ENCODE measurements around the gene PPP2R2C.

PPP2R2C gene

DNA sequence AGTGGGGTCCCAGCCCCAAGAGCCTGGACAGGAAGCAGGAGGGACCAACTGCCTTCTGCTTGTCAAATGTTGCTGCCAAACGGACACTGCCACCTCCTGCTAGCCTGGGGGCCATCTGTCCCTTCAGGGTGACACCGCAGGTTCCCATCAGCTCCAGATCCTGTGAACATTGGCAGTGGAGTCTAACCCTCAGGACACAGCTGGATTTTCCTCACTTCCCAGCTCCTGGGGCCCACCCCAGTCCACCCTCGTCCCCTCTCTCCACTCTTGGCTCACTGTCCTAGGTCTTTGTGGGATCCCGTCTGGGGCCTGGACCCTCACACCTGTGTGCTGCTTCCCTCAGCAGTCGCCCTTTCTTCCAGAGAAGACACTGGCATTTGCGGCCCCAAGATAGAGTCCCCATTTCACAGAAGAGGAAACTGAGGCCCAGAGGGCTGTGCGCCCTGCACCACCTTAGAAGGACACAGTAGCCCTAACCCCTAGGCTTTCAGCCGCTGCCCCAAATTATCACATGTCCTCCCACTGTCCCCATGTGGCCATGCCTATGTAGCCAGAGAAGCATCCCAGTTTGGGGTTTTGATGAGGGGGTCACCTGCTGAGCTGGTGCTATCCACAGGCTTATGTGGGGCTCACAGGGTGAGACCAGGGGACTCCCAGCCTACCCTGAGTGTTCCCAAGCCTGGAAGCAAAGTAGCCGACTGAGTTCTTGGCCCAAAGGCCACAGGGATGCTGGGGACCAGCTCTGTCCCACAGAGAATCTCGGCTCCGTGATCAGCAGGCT lies 20.1 kb downstream of the PPP2R2C start:
- DNase-seq: no peak
- no peaks in the 10 kb centered on the region for H3K9me3 Mint-ChIP-seq
- H3K36me3 Mint-ChIP-seq: no peaks in the 10 kb centered on the region
- H3K27me3 Mint-ChIP-seq: peaks cover 15% of the 10 kb centered on the region
- CTCF ChIA-PET: interaction anchor here (0.5 kb wide), 1 partner anchor 95 kb away, joined by 3 read pairs; no protein-coding TSS in a partner anchor
- H3K4me3 Mint-ChIP-seq: no peak overlapping the region
- H3K27ac Mint-ChIP-seq: no peak overlapping the region
- no peaks in the 10 kb centered on the region for H3K4me1 Mint-ChIP-seq

DNA sequence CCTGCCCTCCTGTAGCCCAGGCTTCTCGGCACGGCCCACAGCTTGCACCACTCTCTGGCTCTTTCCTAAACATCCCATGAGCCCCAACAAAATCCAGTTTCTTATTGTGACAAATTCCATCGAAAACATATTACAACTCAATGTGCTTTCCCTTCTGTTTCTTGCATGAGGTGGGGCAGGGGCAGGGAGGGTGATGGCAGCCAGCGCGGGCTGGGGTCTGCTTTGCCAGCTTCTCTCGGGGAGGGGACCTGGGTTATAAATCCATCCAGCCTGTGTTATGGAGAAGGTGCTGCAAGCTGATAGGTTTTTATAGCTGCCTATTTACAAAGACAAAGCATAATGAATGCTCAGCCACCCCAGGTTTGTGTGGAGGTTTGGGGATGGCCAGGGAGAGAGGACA lies 21.1 kb downstream of the PPP2R2C start:
- Mint-ChIP-seq H3K9me3 (no peaks in the 10 kb centered on the region), H3K27me3 (peaks cover 23% of the 10 kb centered on the region), H3K4me1 (no peaks in the 10 kb centered on the region), H3K4me3 (no peak overlapping the region), H3K27ac (no peak overlapping the region), H3K36me3 (no peaks in the 10 kb centered on the region)
- CTCF ChIA-PET: interaction anchor here (0.5 kb wide), 1 partner anchor 96 kb away, joined by 3 read pairs; no protein-coding TSS in a partner anchor
- no peak for DNase-seq

DNA sequence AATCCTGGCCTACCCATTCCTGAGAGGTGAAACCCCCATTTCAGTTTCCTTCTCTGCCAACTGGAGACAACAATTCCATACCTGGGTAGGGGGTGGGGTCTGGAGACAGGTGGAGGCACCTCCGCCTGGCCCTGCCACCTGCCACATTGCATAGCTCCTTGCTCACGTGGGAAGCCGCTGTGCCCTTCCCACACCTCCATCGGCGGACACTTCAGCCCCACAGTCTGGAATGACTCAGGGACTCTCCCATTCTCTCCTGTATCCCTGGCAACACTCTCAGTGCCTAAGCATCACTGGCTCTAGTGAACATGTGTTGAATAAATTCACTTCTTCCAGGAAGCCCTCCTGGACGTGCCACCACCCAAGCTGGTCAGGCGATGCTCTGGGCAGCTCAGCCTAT lies 21.7 kb downstream of the PPP2R2C start:
- CTCF ChIA-PET: no interaction called here
- Mint-ChIP-seq H3K9me3 (no peaks in the 10 kb centered on the region), H3K4me3 (no peak overlapping the region), H3K27ac (no peak overlapping the region), H3K36me3 (no peaks in the 10 kb centered on the region), H3K27me3 (peaks cover 23% of the 10 kb centered on the region), H3K4me1 (no peaks in the 10 kb centered on the region)
- DNase-seq: no peak

DNA sequence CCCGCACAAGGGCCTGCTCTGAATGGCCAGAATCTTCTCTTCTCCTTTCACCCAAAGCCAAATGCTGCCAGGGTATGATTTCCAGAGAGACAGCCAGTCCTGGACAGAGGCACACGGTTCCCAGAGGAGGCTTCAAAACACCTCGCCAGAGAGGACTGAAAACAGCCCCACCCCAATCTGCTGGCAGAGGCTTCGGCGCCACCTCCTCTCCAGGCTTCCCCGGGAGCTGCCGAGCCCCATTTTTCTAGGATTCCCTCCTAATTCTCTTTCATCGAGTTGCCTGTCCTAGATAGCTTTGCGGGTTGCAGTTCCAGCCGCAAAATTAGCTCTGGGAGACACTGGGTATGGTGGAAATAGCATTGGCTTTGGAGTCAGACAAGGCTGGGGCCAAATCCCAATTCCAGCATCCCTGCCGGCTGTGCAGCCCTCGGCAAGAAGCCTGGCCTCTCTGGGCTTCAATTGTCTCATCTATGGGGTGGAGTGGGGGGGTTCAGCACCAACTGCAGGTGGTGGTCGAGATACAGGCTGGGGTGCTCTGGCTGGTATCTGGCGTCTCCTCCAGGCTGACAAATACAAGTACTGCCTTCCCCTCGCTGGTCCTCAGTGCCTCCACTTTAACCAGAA lies 22.6 kb downstream of the PPP2R2C start:
- no peak for DNase-seq

DNA sequence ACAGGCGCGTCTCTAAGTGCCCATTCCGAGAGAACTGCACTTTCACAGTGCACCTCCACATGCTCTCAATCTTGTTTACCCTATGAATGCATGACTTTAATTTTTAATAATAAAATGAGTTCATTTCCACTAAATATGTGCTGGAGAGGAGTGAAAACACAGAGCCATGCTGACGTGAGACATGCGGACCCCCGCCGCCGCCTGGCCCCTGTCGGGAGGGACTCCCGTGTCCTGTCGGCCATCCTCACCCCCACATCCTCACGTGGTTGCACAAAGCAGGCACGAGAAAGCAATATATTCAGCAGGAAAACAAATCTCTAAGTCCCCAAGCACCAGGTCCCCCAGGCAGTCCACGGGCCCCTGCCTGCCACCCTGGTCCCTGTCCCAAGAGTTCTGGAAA lies 23.1 kb downstream of the PPP2R2C start:
- Mint-ChIP-seq H3K4me3 (no peak overlapping the region), H3K9me3 (no peaks in the 10 kb centered on the region), H3K27ac (no peak overlapping the region), H3K27me3 (peaks cover 19% of the 10 kb centered on the region), H3K36me3 (no peaks in the 10 kb centered on the region), H3K4me1 (no peaks in the 10 kb centered on the region)
- CTCF ChIA-PET: no interaction called here
- DNase-seq: no peak

More for the DNA sequence above, 22.6 kb downstream of the PPP2R2C start:
- Mint-ChIP-seq H3K27ac (no peak overlapping the region), H3K27me3 (peaks cover 22% of the 10 kb centered on the region), H3K4me1 (no peaks in the 10 kb centered on the region), H3K36me3 (no peaks in the 10 kb centered on the region), H3K9me3 (no peaks in the 10 kb centered on the region), H3K4me3 (no peak overlapping the region)
- CTCF ChIA-PET: no interaction called here

DNA sequence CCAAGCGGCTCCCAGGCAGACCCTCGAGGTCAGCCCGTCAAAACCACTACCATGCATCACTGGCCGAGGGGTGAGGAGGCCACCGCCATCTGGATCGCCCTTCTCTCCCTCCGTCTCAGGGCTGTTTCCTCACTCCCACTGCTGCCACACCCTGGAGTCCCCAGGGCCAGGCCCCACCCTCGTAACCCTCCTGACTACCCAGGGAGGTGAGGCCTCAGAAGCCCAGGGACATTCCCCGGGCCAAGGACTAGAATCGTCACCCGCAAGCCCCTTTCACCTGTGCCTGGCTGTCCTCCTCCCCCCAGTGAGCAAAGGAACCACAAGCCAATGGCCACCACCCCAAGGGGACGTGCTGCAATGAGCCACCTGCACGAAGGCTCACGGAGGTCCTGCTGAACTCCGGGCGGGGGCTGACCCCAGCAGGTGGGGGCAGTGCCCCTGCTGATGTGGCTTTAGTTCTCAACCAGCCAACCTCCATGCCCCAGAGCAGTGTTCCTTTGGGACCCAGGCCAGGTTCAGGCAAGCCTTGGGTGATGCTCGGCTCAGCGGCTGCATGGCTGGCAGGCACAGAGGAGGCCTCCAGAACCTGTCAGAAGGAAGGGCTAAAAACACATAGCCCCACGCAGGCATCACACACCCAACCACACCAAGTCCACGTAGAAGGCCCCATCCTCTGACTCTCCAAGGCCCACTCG lies 23.8 kb downstream of the PPP2R2C start:
- Mint-ChIP-seq H3K27ac (no peak overlapping the region), H3K4me1 (no peaks in the 10 kb centered on the region), H3K9me3 (no peaks in the 10 kb centered on the region), H3K36me3 (no peaks in the 10 kb centered on the region), H3K4me3 (no peak overlapping the region), H3K27me3 (peaks cover 19% of the 10 kb centered on the region)
- CTCF ChIA-PET: no interaction called here
- no peak for DNase-seq

DNA sequence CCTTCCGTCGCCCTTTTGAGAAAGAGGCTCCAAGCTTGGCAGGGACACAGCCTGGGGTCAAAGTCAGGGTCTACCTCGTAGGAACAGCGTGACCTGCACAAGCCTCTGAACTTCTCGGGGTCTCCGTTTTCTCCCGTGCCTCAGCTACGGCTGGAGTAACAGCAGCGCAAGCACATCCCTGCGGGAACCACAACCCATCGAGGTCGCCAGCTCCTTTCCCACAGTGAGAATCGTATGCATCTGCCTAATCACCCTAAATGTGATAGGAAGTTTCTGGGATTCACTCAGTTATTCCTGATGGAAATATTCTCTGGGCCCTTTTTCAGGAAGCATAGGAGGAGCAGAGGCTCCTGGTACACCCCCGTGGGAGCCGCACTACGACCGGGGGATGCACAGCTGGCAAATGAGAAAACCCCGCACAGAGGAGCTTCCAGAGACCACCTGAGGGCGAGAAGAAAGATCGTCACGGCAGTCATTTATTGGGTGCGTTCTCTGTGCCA lies 24.7 kb downstream of the PPP2R2C start:
- no peaks in the 10 kb centered on the region for H3K36me3 Mint-ChIP-seq
- peaks cover 5% of the 10 kb centered on the region for H3K4me1 Mint-ChIP-seq
- no peak overlapping the region for H3K4me3 Mint-ChIP-seq
- DNase-seq: no peak
- H3K9me3 Mint-ChIP-seq: no peaks in the 10 kb centered on the region
- no peak overlapping the region for H3K27ac Mint-ChIP-seq
- CTCF ChIA-PET: no interaction called here
- H3K27me3 Mint-ChIP-seq: peaks cover 19% of the 10 kb centered on the region

DNA sequence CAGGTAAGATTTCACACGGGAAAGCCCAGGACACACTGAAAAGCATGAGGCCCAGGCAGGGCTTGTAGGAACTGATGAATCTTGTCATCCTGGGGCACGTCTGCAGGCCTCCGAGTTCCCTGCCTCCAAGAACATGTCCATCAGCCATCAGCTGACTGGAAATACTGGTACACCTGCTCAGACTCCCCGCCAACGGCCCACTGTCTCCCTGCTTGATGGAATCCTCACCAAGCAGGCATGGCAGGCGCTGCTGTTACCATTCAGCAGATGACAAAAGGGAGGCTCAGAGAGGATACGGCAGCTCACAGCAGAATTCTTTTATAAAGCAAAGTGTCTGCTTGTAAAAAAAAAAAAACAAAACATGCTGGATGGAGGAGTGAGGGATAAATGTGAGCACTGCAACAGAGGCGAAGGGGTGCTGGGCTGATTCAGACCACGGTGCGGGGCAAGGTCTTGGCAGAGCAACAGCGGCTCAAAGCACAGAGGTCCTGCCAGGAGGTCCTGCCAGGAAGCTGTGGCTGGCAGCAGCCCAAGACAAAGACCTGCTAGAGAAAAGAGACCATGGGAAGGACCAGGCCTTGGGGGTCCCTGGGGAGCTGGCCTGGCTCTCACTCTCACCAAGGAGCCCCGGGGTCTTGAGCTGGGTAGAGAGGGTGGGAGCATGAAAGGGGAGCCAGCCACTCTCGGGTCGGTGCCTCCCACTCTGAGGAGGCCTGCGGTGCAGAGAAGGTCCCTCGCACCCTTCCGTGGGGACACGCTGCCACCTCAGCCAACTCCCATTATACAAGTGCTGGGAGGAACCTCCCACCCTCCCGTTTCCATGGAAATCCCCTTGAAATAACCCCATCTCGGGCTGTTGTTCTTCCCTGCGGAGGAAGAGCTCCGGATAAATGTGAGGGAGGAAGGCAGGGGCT lies 25.6 kb downstream of the PPP2R2C start:
- peaks cover 5% of the 10 kb centered on the region for H3K4me1 Mint-ChIP-seq
- CTCF ChIA-PET: no interaction called here

DNA sequence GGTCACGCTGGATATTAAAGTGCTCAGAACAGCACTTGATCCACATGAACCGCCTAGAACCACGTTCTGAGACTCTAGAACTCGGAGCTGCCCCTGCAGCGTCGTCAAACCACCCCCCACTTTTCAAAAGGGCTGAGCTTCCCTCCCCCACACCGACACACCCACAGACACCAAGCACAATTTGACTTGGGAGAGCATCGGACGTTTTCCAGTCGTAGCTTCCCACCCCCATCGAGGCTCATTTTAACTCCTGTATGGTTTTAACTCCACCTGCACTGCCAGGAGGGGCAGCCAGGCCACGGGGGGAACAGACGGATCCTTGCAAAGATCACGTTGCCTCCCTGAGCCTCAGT lies 26.3 kb downstream of the PPP2R2C start:
- Mint-ChIP-seq H3K27ac (no peak overlapping the region), H3K9me3 (no peaks in the 10 kb centered on the region), H3K4me1 (peaks cover 5% of the 10 kb centered on the region), H3K36me3 (no peaks in the 10 kb centered on the region), H3K27me3 (peaks cover 23% of the 10 kb centered on the region), H3K4me3 (no peak overlapping the region)
- CTCF ChIA-PET: no interaction called here
- DNase-seq: no peak

More for the DNA sequence above, 25.6 kb downstream of the PPP2R2C start:
- Mint-ChIP-seq H3K27me3 (peaks cover 19% of the 10 kb centered on the region), H3K9me3 (no peaks in the 10 kb centered on the region), H3K4me3 (no peak overlapping the region), H3K36me3 (no peaks in the 10 kb centered on the region), H3K27ac (no peak overlapping the region)
- DNase-seq: no peak

DNA sequence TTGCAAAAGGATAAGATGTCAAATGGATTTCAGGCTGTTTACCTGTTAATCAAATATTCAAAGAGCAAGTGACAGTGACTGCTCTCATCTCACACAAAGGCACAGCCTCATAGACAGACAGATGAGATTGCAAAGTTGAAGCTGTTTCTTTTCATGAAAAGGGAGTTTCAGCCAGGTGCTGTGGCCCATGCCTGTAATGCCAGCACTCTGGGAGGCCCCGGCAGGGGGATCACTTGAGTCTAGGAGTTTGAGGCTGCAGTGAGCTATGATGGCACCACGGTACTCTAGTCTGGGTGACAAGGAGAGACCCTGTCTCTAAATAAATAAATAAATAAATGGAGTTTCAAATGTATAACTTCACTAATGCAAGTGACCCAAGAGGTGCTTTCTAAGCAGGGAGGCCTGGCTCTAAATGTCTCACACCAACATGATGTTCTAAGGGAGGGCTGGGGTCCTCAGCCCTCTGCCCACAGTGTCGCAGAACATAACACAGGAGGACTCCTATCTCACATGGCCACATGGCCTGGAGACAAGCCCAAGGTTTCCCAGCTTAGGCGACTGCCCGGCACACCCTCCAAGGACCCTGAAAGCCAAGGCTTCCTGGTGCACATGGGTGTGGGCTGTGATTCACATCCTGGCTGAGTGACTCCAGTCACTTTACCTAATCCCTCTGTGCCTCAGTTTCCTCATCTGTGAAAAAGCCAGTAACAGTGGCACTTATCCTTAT lies 26.8 kb downstream of the PPP2R2C start:
- no peaks in the 10 kb centered on the region for H3K36me3 Mint-ChIP-seq
- no peak overlapping the region for H3K27ac Mint-ChIP-seq
- H3K4me1 Mint-ChIP-seq: peaks cover 5% of the 10 kb centered on the region
- no peak overlapping the region for H3K4me3 Mint-ChIP-seq
- CTCF ChIA-PET: no interaction called here
- H3K9me3 Mint-ChIP-seq: no peaks in the 10 kb centered on the region
- no peak for DNase-seq
- peaks cover 24% of the 10 kb centered on the region for H3K27me3 Mint-ChIP-seq

DNA sequence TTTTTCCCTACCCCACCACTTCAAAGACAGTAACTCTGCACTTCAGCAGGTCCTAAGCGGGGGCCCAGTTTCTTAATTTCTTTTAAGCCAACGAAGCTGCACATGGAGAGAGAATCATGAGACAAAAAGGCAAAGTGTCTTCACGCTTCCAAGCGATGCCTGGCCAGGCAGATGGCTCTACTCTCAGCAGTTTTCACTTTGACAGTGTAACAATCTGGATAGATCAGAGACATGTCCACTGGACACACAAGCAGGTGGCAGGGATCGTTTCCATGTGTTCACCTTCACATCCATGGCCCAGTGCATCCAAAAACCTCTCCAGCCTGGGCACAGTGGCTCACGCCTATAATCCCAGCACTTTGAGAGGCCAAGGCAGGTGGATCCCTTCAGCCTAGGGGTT lies 27.8 kb downstream of the PPP2R2C start:
- no peak overlapping the region for H3K4me3 Mint-ChIP-seq
- no peak overlapping the region for H3K27ac Mint-ChIP-seq
- peaks cover 5% of the 10 kb centered on the region for H3K4me1 Mint-ChIP-seq
- no peaks in the 10 kb centered on the region for H3K36me3 Mint-ChIP-seq
- H3K9me3 Mint-ChIP-seq: no peaks in the 10 kb centered on the region
- no peak for DNase-seq
- CTCF ChIA-PET: no interaction called here
- H3K27me3 Mint-ChIP-seq: peaks cover 24% of the 10 kb centered on the region

DNA sequence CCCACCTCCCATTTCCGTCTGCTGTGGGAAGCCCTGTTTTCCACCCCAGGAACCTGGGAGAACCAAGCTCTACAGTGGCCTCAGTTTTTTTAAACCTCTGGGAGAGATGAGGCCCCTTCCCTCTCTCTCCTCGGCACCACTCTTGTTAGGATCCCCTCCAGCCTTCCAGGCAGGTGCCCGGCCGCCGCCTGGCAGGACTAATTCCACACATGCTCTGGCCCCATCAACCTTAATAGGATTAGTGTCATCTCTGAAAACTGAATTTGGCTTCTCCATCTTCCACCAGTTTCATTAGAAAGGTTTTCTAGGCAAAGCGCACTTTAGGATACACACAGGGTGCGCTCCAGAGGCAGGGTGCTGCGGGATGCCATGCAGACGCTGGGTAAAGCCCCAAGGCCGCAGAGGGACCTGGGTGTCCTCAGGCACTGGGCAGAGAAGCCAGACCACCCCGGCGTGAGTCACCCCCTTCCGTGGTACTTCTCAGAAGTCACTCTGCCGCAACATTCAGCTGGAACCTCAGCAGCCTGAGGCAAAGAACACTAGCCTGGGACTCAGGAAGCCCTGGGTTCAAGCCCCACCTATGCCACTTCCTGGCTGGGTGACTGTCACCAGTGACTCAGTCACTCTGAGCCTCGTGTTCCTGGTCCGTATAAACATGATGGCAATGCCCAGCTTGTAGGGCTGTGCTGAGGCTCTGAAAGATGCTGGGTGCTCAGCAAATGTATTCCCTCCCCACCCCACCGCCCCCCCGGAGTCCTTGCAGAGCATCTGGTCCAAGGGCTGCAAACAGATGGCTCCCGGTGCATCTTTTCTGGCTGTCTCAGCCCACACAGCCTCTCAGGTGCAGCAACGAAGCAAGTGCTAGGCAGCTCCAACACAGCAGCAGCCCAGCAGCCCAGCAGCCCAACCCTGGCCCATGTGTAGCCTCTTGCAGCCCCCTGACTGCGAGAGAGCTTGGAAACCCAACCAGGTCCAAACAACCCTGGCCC lies 29.1 kb downstream of the PPP2R2C start:
- no peak for DNase-seq
- Mint-ChIP-seq H3K36me3 (no peaks in the 10 kb centered on the region), H3K27me3 (peaks cover 21% of the 10 kb centered on the region), H3K4me3 (no peak overlapping the region), H3K4me1 (peaks cover 5% of the 10 kb centered on the region), H3K27ac (no peak overlapping the region), H3K9me3 (no peaks in the 10 kb centered on the region)
- CTCF ChIA-PET: no interaction called here

DNA sequence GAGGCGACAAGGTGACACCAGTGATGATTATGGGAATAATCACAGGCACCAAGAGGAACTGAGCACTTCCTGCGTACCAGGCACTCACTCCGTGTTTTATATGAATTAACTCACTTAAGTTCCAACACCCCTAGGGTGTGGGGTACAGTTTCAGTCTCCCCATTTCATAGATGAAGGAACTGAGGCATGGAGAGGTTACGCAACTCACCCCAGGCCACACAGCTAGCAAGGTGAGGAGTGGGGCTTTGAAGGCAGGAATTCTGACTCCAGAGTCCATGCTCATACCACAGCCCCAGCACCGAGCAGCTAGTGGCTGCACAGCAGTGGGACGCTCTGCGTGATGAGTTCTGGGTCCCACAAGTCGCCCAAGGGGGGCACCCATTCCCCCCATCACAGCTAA lies 29.9 kb downstream of the PPP2R2C start:
- H3K4me1 Mint-ChIP-seq: peaks cover 5% of the 10 kb centered on the region
- H3K36me3 Mint-ChIP-seq: no peaks in the 10 kb centered on the region
- H3K27me3 Mint-ChIP-seq: peaks cover 13% of the 10 kb centered on the region
- no peak overlapping the region for H3K27ac Mint-ChIP-seq
- H3K9me3 Mint-ChIP-seq: no peaks in the 10 kb centered on the region
- H3K4me3 Mint-ChIP-seq: no peak overlapping the region
- DNase-seq: no peak
- CTCF ChIA-PET: no interaction called here

Data from activated naive CD4-positive, alpha-beta T cell treated with anti-CD3 and anti-CD28 coated beads, Interleukin-2, amount 10 ng/mL, durations not matched to agents 7 days and 5 days (primary cell).